Activated T-helper 9 cell treated with anti-CD3 and anti-CD28 coated beads, Interleukin-2, amount 50 U/mL, for 16 hours (primary cell): ENCODE results near the gene DBX1.

Source experiments
- DNase-seq: peaks from one replicate; pipeline ENCODE4 v3.0.0-alpha.2; 2020; ENCODE audit warnings: low read depth

Gene DBX1

GRCh38 chr11:20120134-20120925 is 39.9 kb downstream of the DBX1 start:
- DNase-seq, result no peak

- no peak for DNase-seq
Measured at GRCh38 chr11:20119315-20119714, 41.0 kb downstream of the DBX1 start.

GRCh38 chr11:20118209-20118608 is 42.1 kb downstream of the DBX1 start:
- DNase-seq, result no peak

- DNase-seq, result no peak
Measured at GRCh38 chr11:20117291-20117690, 43.0 kb downstream of the DBX1 start.

DNA sequence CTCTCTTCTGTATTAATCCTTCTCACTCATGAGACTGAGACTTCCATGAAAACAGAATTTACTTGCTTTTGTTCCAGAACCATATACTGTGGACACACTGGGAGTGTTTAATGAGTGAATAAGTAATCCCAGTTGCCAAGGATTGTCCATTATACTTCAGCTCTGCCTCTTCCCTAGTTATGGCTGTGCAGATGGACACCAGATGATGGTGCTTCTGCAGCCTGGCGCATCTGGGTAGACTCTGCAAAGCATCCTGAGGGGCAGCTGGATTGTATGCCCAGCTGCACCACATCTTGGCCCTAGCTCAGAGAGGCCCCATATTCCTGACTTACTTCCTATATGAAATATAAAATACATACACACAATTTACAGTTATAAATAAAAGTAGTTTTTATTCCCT is 43.5 kb downstream of the DBX1 start:
- no peak for DNase-seq

DNA sequence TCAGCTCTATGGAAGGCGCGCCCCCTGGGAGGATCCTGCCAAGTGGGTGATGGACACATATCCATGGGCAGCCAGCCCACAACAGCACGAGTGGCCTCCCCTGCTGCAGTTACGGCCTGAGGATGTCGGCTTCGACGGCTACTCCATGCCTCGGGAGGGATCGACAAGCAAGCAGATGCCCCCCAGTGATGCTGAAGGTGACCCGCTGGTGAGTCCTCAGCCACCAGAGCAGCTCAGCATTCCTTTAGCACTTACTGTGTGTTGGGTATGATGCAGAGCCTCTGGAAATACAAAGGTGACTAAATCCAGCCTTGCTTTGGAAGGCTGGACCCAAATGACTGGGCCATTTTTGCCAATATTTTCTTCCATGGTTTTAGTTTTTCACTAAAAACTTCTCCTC is 45.7 kb downstream of the DBX1 start:
- DNase-seq, result no peak

DNA sequence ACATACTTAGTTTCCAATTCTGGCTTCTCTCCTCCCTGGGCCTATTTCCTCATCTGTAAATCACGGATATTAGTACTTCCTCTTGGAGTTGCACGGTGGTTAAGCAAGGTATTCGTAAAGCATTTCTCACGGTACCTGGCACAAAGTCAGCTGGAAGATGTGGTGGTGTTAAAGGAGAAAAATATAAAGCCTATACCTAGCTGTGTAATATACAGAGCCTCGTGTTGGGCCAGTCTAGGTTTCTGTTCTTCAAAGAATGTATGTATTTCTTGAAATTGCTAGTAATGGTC is 47.2 kb downstream of the DBX1 start:
- DNase-seq, result no peak

- DNase-seq, result no peak
Measured at GRCh38 chr11:20112291-20113148, 47.8 kb downstream of the DBX1 start.

GRCh38 chr11:20111871-20112270 is 48.4 kb downstream of the DBX1 start:
- DNase-seq, result no peak

DNA sequence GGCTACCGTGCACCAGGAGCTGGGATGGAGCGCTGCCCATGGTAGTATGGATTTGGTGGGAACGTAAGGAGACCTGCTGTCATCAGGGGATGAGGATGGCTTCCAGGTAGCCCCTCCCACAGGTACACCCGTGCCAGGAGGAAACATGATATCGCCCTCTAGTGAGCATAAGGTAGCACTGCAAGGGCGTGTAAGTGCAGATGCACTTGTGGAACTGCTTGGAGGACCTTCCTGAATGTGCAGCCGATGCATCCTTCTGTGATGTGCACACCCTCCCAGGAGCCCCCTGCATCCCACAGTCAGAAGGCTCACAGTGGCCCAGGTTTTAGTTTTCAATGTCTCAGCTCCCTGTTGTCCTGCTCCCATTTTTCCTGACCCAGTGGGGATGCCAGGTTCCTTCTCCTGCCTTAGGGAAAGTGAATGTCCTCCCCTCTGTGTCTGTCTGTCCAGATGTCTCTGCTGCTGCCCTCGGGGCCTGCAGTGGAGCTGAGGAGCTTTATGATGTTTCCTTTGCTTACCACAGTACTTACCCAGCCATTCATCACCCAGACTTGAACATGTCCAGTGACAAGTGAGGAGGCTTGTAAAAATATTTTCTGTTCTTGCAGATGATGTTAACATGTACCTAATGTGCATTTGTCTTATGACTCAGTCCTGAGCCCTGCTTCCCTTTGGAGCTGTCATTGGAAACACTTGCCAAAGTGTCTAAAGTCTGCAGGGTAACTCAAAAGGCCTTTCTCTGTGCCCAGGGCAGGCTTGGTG is 49.2 kb downstream of the DBX1 start:
- DNase-seq, result no peak

- DNase-seq, result no peak
Measured at GRCh38 chr11:20109731-20110445, 50.4 kb downstream of the DBX1 start.
